IPS DF 4.7 (cell line): ENCODE measurements around the gene WDR17.
"Not testable (repeated sequence)": the region's sequence is repeated elsewhere in the genome, so short reads cannot be mapped to it uniquely, and the experiment has no call there.

Experiments used
- DNase-seq: peaks from one replicate; pipeline ENCODE4 v3.0.0-alpha.2; 2013; ENCODE audit warnings: low spot score; ENCODE audit errors: extremely low read depth

Gene WDR17

GRCh38 chr4:176189891-176190795 lies 124.5 kb downstream of the WDR17 start:
- DNase-seq: no peak

GRCh38 chr4:176191974-176192373 lies 126.3 kb downstream of the WDR17 start:
- DNase-seq: no peak

- DNase-seq: no peak
Measured at GRCh38 chr4:176193126-176193525, 127.5 kb downstream of the WDR17 start.

- no peak for DNase-seq
Measured at GRCh38 chr4:176193938-176194337, 128.3 kb downstream of the WDR17 start.

- peak; percentile 74 for DNase-seq
Measured at GRCh38 chr4:176195184-176195978, 129.7 kb downstream of the WDR17 start, which contains the start of gene SPATA4. TSS of gene SPATA4 (minus strand) at chr4:176195585. CDS start at chr4:176195562, 23 bp downstream.

- DNase-seq: no peak
Measured at GRCh38 chr4:176198316-176198903, 132.8 kb downstream of the WDR17 start.

GRCh38 chr4:176205299-176205698 lies 139.7 kb downstream of the WDR17 start:
- no peak for DNase-seq

- no peak for DNase-seq
Measured at GRCh38 chr4:176207839-176208238, 142.2 kb downstream of the WDR17 start.

GRCh38 chr4:176209535-176209934 lies 143.9 kb downstream of the WDR17 start:
- no peak for DNase-seq

GRCh38 chr4:176210101-176210500 lies 144.5 kb downstream of the WDR17 start:
- DNase-seq: no peak

GRCh38 chr4:176210579-176211296 lies 145.1 kb downstream of the WDR17 start:
- DNase-seq: no peak

GRCh38 chr4:176212351-176212750 lies 146.7 kb downstream of the WDR17 start:
- DNase-seq: not testable (repeated sequence)

GRCh38 chr4:176217510-176217909 lies 151.9 kb downstream of the WDR17 start:
- DNase-seq: no peak

- no peak for DNase-seq
Measured at GRCh38 chr4:176222149-176222548, 156.5 kb downstream of the WDR17 start.

GRCh38 chr4:176223561-176223960 lies 157.9 kb downstream of the WDR17 start:
- DNase-seq: no peak

- no peak for DNase-seq
Measured at GRCh38 chr4:176226736-176227135, 161.1 kb downstream of the WDR17 start.

GRCh38 chr4:176229645-176230044 lies 164.0 kb downstream of the WDR17 start:
- no peak for DNase-seq
